ENCODE measurements around the gene NFKBIE. TPM values are rescaled to one million over a fixed set of nuclear protein-coding genes. Genes with fewer than 3 reads are reported as not detected.

NFKBIE gene
- total RNA-seq, 1 donor from 2014 or later: 5.3 TPM

- DNase-seq (ENCODE audit: low read depth) (no peak), FAIRE-seq (no peak)
- Histone ChIP-seq H3K27me3 (ENCODE audit: control insufficient read depth, insufficient read depth, low read length) (peaks cover 13% of the 10 kb centered on the region), H3K36me3 (ENCODE audit: control insufficient read depth, insufficient read depth, low read length) (no peaks in the 10 kb centered on the region), H3K4me3 (ENCODE audit: low read depth, low read length) (no peak overlapping the region)
- TF ChIP-seq, protein P1, sequence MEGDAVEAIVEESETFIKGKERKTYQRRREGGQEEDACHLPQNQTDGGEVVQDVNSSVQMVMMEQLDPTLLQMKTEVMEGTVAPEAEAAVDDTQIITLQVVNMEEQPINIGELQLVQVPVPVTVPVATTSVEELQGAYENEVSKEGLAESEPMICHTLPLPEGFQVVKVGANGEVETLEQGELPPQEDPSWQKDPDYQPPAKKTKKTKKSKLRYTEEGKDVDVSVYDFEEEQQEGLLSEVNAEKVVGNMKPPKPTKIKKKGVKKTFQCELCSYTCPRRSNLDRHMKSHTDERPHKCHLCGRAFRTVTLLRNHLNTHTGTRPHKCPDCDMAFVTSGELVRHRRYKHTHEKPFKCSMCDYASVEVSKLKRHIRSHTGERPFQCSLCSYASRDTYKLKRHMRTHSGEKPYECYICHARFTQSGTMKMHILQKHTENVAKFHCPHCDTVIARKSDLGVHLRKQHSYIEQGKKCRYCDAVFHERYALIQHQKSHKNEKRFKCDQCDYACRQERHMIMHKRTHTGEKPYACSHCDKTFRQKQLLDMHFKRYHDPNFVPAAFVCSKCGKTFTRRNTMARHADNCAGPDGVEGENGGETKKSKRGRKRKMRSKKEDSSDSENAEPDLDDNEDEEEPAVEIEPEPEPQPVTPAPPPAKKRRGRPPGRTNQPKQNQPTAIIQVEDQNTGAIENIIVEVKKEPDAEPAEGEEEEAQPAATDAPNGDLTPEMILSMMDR (IDR thresholded peaks at IDR 0.05; ENCODE audit: insufficient read depth, low read length, severe bottlenecking): no peak
These were observed 27.5 kb upstream of the NFKBIE start for GRCh38 chr6:44292661-44293365.

GRCh38 chr6:44291841-44292240, 26.5 kb upstream of the NFKBIE start:
- FAIRE-seq: no peak
- DNase-seq (ENCODE audit: low read depth): no peak
- Histone ChIP-seq H3K36me3 (ENCODE audit: control insufficient read depth, insufficient read depth, low read length) (no peaks in the 10 kb centered on the region), H3K4me3 (ENCODE audit: low read depth, low read length) (no peak overlapping the region), H3K27me3 (ENCODE audit: control insufficient read depth, insufficient read depth, low read length) (peaks cover 12% of the 10 kb centered on the region)
- TF ChIP-seq, protein P1 (IDR thresholded peaks at IDR 0.05; ENCODE audit: insufficient read depth, low read length, severe bottlenecking): no peak

DNA sequence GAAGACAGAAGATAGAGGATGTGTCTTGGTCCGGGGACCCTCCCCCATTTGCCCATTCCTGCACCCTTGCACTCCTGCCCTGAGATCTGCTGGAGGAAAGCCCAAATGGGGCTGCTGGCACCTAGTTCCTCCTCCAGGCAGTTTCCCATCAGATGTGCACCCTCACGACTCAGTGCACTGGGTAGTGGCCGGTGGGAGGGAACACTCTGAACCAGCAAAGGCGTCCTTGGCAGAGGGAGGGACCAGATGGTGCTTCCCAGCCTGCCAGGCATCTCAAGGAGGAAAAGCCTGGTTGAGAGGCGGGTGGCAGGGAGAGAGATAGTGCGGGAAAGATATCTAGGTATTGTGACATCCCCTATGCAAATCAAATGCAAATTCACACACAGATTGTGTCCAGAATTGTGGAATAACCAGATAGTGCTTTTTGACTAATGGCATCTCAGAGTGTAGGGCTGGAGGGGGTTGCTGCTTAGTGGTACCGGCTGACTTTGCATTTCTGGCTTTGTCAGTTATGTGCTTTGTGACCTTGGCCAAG, 24.4 kb upstream of the NFKBIE start:
- H3K36me3 ChIP-seq (ENCODE audit: control insufficient read depth, insufficient read depth, low read length): no peaks in the 10 kb centered on the region
- FAIRE-seq (no peak), DNase-seq (ENCODE audit: low read depth) (no peak)
- TF ChIP-seq, protein P1 (IDR thresholded peaks at IDR 0.05; ENCODE audit: insufficient read depth, low read length, severe bottlenecking): no peak
- peaks cover 1% of the 10 kb centered on the region for H3K27me3 ChIP-seq (ENCODE audit: control insufficient read depth, insufficient read depth, low read length)
- no peak overlapping the region for H3K4me3 ChIP-seq (ENCODE audit: low read depth, low read length)

GRCh38 chr6:44286747-44287146, 21.4 kb upstream of the NFKBIE start:
- DNase-seq (ENCODE audit: low read depth) (no peak), FAIRE-seq (no peak)
- TF ChIP-seq, protein P1 (IDR thresholded peaks at IDR 0.05; ENCODE audit: insufficient read depth, low read length, severe bottlenecking): no peak
- Histone ChIP-seq H3K27me3 (ENCODE audit: control insufficient read depth, insufficient read depth, low read length) (peaks cover 1% of the 10 kb centered on the region), H3K36me3 (ENCODE audit: control insufficient read depth, insufficient read depth, low read length) (no peaks in the 10 kb centered on the region), H3K4me3 (ENCODE audit: low read depth, low read length) (no peak overlapping the region)

DNA sequence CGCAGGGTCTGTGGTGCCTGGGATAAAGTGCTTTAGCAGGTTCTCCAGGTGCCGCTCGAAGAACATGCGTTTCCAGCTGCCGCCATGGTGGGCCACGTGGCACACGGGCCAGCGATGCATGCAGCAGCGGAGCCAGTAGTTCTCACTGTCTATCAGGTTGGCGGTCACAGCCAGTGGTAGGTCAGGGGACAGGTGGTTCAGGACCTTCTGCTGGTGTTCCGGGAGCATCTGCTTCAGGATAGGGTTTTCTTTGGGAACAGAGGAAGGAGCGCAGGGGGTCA, 20.9 kb upstream of the NFKBIE start:
- H3K27me3 ChIP-seq (ENCODE audit: control insufficient read depth, insufficient read depth, low read length): peaks cover 1% of the 10 kb centered on the region
- H3K36me3 ChIP-seq (ENCODE audit: control insufficient read depth, insufficient read depth, low read length): no peaks in the 10 kb centered on the region
- DNase-seq (ENCODE audit: low read depth) (no peak), FAIRE-seq (no peak)
- H3K4me3 ChIP-seq (ENCODE audit: low read depth, low read length): no peak overlapping the region
- TF ChIP-seq, protein P1 (IDR thresholded peaks at IDR 0.05; ENCODE audit: insufficient read depth, low read length, severe bottlenecking): no peak
